Esophagus muscularis mucosa (tissue), 3 donors: ENCODE results near the gene HAUS7.

Experiments used
- CTCF ChIP-seq, 3 experiments: fragments of 200-600 bp in 2 of 3; fragments of 450-650 bp in 1 of 3; sonication (generic) in 2 of 3; IDR thresholded peaks; one replicate each; pipeline ENCODE4 v1.5.1; 2017 to 2019; ENCODE audit warnings: antibody characterized with exemption in 3 of 3, mild to moderate bottlenecking in 2 of 3, moderate library complexity in 1 of 3
- EP300 ChIP-seq: sonication (generic); formaldehyde crosslinking; IDR thresholded peaks from one replicate; pipeline ENCODE4 v1.6.1; 2017; ENCODE audit warnings: antibody characterized with exemption

GRCh38 chrX:153465691-153466380 lies 4.5 kb downstream of the HAUS7 start:
- no peak for TF ChIP-seq CTCF (IDR thresholded peaks at IDR 0.05)
- no peak for TF ChIP-seq EP300
